NCI-H2227 treated with DMSO at 0.1 percent for 48 hours (cell line): ENCODE results near the gene ACBD5.
"Not testable (repeated sequence)": the region's sequence is repeated elsewhere in the genome, so short reads cannot be mapped to it uniquely, and the experiment has no call there.

ENCODE experiments used
- DNase-seq: peaks from one replicate; lab custom pipeline; 2025; lab: John Stamatoyannopoulos, UW

Gene ACBD5

DNA sequence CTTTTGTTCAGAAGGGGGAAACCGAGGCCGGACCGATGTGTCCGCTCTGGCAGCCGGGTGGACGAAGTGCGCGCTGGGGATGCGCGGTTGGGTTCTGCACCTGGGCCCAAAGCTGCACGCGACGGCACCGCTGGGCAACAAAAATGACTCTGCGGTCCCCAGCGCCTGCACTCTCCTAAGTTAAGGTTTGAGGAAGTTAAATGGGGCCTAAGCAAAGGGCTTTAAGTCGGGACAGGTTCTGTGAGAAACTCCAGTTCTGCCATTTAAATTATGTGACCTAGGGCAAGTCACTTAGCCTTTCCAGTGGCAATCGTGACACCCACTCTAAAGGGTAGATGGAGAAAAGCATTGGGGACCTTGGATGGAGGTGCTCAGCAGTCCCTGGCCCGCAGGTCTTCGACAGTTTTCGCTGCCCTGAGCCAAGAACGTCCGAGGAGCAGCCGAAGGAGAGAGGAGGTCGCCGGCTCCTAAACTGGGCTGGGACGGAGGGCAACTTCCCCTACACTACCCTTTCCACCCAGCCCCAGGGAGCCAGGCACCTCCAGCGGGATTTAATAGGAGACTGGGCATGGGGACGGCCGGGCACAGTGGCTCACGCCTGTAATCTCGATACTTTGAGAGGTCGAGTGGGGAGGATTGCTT lies 534 bp upstream of the ACBD5 start:
- DNase-seq, result no peak

DNA sequence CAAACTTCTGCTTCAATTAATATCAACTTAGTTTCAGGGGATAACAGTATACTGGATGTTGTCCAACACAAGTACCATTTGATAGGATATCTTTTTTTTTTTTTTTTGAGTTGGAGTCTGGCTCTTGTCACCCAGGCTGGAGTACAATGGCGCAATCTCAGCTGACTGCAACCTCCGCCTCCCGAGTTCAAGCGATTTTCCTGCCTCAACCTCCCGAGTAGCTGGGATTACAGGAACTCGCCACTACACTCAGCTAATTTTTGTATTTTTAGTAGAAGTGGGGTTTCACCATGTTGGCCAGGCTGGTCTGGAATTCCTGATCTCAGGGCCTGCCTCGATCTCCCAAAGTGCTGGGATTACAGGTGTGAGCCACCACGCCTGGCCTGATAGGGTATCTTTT lies 3.1 kb downstream of the ACBD5 start:
- not testable (repeated sequence) for DNase-seq

DNA sequence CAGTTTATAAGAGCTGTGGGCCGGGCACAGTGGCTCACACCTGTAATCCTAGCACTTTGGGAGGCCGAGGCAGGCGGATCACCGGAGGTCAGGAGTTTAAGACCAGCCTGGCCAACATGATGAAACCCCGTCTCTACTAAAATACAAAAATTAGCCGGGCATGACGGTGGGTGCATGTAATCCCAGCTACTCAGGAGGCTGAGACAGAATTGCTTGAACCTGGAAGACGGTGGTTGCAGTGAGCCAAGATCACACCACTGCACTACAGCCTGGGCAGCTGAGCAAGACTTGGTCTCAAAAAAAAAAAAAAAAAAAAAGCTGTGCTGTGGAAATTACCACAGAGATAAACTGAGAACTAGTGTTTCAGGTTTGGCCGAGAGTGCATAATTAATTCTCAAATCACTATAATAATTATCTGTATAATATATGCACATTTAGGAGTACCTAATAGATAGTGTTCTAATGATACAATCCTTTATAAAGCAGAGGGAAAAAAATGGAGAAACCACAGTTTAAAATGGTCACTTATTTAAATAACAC lies 3.9 kb downstream of the ACBD5 start:
- DNase-seq, result not testable (repeated sequence)

DNA sequence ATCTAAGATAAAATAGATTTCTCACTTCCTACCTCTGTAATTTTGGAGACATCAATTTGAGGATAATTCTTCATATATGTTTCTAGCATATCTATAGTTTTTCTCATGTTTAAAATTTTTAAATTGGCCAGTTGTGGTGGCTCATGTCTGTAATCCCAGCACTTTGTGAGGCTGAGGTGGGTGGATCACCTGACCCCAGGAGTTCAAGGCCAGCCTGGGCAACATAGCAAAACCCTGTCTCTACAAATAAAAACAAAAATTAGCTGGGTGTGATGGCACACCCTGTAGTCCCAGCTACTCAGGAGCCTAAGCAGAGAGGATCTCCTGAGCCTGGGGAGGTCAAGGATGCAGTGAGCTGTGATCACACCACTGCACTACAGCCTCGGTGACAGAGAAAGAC lies 4.9 kb downstream of the ACBD5 start:
- no peak for DNase-seq

DNA sequence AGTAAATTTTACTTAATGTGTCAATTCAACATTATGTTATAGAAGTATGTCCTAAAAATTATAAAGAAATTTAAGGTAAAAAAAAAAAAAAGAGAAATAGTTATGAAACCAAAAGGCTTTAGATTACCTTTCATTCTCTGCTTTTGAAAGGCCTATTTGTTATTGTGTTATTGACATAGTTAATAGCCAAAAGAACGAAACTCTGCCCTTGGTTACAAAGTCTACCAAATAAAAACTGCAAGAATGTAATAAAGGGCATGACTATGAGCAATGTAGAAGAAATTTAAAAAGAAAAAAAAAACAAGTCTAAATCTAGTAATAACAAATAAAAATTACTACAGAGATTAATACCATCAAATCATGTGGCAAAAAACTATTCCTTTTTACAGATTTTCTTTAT lies 10.6 kb downstream of the ACBD5 start:
- no peak for DNase-seq

DNA sequence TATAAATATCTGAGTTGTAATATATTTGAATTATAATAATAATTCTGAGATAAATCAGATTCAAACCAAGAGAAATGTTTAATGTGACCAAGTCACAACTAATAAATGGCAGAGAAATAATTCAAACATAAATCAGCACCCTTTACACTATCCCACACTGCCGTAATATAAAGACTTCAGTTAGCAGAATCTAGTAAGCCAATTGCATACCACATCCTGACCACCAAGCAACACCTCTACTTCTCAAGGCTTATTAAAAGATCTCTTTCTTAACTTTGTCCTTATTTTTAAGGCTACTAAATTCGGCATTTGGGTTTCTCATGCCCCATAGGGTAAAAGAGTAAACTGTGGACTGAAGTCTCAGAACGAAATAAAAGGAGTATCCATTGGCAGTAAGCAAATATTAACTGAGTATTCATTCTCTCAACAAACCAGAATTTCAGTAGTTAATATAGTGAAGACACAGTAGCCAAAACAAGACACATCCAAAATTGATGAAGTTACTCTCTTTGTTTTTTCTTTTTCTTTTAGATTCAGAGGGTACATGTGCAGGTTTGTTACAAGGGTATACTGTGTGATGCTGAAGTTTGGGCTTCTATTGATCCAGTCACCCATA lies 14.8 kb downstream of the ACBD5 start:
- DNase-seq, result no peak

DNA sequence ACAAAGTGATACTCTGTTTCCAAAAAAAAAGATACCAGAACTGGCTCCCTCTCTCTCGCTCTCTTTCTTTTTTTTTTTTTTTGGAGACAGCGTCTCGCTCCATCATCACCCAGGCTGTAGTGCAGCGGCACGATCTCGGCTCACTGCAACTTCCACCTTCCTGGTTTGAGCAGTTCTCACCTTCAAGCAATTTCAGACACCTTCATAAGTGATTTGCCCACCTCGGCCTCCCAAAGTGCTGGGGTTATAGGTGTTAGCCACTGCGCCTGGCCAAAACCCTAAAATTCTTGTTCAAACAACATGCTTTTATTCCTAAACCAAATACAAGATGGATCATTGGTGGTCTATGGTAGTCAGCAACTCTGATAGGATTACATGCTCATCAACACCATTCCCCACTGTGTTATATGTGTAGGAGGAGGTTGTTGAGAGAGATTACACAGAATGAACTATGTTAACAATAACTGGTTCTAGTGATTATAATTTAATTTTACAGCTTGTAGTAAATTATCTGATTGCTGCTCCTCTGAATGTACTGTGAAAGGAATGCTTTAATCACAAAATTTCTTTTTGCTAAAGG lies 15.5 kb downstream of the ACBD5 start:
- no peak for DNase-seq

DNA sequence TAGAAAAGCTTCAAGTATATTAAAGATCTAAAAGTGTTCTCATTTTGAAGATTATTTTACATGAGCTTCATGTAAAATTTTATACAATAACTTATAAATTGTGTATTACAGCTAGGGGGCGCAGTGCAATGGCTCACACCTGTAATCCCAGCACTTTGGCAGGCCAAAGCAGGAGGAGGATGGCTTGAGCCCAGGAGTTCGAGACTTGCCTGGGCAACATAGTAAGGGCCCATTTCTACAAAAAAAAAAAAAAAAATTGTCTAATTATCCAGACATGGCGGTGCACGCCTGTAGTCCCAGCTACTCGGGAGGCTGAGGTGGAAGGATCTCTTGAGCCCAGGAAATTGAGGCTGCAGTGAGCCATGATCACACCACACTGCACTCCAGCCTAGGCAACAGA lies 16.6 kb downstream of the ACBD5 start:
- peak; percentile 17 for DNase-seq

DNA sequence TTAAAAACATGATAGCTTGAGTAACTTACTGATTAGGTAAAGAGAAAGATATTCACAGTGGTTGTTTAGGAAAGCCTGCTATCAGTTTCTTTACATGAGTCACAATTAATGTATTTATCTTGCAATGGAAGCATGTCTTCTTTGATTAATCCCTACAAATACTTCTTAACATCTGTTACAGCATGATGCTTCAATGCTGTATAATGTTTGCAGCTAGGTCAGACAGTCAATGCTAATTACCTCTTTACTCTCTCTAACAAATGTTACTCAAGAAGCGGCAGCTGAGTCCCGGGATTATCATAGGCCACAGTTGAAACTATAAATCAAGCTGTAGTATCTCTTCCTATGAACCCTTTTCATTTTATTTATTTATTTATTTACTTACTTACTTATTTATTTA lies 33.2 kb downstream of the ACBD5 start:
- DNase-seq, result no peak

DNA sequence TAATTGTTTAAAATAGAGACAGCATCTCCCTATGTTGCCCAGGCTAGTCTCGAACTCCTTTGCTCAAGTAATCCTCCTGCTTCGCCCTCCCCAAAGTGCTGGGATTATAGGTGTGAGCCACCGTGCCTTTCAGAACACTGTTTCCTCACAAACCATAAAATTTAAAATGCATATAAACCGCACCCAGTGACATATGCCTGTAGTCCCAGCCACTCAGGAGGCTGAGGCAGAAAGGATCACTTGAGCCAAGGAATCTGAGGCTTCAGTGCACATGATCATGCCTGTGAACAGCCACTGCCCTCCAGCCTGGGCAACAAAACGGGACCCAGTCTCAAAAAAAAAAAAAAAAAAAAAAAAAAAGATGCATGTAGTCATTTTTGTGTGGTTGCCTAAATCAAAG lies 36.8 kb downstream of the ACBD5 start:
- DNase-seq, result no peak

DNA sequence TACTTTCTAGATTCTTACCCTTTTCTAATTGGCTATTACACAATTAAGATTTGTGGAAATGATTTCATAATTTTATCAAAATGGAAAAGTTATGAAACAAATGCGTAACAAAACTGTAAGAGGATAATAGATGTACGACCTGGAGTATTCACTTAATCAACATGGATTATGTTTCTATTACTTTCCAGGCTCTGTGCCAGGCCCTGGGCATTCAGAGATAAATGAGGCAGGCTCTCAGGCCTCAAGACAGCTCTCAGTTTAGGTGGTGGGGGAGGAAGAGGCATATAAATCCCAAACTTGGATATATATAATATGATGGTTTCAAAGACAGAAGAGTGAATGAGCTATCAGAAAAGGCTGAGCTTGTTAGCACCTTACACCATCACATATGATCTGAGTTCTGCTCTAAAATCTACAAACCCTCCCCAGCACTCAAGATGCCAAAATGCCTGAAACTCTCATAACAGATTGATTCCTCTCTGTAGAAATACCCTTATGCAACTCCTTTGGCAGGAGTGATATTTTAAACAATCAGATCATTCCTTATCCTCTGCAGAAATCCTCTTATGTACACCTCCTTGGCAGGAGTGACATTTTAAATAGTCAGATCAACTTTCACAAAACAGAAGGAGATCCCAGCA lies 42.5 kb downstream of the ACBD5 start:
- no peak for DNase-seq

DNA sequence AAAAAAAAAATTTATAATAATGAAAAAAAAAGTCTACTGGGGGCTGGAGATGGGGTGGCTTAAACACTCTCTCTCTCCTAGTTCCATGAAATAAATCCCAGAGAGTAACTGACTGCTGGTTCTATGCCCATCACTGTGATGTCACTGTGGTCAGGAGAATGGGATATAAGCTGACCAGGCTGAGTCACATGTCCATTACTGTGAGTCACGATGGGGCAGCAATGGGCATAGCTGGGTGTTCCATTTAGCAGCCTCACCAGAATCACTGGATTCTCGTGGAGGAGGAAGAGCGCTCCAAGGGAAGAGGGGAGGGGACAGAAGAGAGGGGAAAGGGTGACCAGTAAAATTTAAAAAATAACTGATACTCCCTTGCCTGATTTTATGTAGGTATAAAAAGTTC lies 48.3 kb downstream of the ACBD5 start:
- DNase-seq, result no peak

DNA sequence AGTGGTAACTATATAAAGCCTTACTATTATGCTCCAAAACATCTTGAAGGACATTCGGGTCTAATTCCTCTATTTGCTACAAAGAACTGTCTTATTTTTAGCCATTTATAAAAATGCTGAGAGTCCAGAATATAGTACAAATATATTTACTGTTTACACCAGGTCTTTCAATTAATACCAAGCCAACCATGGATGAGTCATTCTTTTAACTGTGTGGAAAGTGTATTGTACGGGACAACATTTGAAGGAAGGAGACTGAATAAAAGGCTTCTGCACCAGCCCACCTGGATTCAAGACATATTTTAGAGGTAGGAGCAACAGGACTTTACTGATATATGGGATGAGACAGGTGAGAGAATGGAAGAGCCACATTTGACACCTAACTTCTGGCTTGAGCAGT lies 50.1 kb downstream of the ACBD5 start:
- no peak for DNase-seq

DNA sequence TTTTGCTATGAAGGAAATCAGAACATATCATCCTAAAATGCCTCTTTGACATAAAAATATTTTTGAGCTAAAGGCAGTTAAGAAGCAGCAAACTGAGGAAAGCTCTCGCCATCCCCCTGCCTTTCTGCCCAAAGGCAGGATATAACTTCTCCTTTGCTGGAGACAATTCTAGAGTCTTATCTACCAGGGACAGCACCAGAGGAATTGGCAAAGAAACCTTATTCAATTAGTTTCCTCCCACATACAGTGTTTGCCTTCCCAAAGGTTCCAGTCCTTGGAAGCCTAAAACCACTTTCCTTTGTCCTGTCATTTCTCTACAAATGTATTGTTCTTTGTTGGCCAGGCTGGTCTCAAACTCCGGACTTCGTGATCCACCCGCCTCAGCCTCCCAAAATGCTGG lies 51.7 kb downstream of the ACBD5 start:
- DNase-seq, result no peak

DNA sequence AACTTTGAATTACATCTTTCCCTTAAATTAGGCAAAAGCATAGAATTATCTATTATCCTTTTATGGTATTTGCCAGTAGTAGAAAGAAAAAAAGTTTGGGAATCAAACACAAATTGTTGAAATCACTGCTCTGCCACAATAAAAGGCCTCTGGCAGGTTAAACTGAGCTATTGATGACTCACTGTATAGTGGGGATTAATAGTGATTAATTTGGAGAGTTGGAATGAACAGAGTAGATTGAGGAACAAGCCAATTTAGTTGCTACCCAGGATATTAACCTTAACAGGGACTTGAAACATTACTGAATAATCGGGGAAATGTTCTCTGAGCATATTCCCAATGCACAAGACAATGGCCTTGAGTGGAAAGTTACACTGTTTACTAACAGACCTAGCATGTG lies 52.3 kb downstream of the ACBD5 start:
- no peak for DNase-seq

DNA sequence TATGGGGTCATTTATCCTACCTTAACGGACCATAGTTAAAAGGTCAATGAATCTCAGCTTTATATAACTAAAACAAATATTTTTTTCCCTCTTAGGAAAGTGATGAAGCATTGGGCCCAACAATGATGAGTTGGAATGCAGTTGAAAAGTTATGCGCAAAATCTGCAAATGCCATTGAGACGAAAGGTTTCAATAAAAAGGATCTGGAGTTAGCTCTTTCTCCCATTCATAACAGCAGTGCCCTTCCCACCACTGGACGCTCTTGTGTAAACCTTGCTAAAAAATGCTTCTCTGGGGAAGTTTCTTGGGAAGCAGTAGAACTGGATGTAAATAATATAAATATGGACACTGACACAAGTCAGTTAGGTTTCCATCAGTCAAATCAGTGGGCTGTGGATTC lies 70.7 kb downstream of the ACBD5 start:
- no peak for DNase-seq

DNA sequence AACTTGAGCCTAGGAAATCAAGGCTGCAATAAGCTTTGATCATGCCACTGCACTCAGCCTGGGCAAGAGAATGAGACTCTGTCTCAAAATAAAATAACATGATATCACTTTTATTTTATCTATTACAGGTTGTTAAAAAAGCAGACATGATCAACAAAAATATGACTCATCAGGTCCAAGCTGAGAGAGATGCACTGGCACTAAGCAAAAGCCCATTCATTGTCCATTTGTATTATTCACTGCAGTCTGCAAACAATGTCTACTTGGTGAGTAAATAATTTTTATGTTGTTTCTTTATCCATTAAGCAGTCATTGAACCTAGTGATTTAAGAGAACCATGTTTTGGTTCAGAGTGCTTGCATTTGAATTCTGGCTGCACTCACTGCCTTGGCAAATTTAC lies 82.2 kb downstream of the ACBD5 start:
- DNase-seq, result no peak

DNA sequence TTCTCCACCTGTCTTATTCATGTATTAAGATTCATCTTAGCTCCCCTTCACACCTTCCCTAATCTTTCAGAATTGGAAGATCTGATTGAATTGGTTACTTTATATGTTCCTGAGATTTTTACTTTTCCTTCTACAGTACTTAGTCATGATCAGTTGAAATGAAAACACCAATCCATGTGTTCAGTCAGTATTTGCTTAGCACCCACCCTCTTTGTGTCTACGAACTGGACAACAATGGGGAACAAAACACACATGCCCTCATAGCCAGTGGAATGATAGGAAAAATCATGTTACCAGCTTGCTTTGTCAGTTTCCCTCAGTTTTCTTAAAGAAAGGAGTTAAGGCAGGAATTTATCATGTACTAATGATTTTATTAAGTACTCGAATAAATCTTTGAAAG lies 83.4 kb downstream of the ACBD5 start:
- no peak for DNase-seq

DNA sequence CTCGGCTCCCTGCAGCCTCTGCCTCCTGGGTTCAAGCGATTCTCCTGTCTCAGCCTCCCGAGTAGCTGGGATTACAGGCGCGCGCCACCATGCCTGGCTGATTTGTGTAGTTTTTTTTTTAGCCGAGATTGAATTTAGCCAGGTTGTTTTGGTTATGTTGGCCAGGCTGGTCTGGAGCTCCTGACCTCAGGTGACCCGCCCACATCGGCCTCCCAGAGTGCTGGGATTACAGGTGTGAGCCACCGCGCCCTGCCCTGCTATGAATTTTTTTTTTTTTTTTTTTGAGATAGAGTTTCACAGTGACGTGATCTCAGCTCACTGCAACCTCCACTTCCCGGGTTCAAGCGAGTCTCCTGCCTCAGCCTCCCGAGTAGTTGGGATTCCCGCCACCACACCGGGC lies 84.0 kb downstream of the ACBD5 start:
- DNase-seq, result not testable (repeated sequence)

DNA sequence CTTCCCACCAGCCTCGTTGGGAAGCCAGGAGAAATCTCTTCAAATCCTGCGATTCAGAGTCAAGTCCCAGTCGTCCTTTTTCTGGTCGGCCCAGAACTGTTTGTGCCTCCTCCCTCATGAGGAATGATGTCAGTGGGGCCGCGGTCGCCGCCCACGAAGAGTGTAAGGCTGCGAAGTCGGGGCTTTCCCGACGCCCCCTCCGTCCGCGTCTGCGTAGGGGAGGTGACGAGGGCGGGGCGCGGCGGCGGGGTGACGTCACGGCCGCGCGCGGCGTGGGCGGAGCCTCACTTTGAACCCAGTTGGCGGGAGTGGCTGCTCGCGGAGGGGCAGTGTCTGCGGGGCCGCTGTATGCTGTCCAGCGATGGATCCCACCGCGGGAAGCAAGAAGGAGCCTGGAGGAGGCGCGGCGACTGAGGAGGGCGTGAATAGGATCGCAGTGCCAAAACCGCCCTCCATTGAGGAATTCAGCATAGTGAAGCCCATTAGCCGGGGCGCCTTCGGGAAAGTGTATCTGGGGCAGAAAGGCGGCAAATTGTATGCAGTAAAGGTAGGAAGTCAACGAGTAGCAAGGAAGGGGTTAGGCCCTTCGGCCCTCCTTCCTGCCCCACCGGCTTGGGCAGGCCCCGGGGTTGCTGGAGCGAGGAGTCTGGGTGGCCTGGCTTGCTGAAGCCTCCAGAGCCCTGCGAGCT lies 85.4 kb downstream of the ACBD5 start, which contains the start of gene MASTL:
Gene MASTL (plus strand): TSS at position 287 of the 689 bp plus-strand sequence. CDS start 75 bp downstream, at position 362.
- peak; percentile 76 for DNase-seq

DNA sequence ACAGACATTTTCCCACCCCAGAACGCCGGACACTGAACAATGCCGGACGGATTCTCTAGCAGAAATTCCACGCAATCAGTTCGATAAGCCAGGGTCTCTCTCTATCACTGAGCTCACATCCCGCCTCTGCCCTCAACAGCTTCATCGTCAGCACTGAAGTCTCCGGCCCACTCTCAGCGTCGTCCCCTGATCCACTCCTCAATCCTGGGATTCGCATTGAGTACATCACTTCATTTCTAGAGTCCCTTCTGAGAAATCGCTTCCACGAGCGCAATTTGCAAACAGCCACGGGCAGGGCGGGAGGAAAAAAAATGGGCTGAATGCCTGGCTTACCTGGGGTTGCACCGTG lies 86.8 kb downstream of the ACBD5 start:
- DNase-seq, result no peak

DNA sequence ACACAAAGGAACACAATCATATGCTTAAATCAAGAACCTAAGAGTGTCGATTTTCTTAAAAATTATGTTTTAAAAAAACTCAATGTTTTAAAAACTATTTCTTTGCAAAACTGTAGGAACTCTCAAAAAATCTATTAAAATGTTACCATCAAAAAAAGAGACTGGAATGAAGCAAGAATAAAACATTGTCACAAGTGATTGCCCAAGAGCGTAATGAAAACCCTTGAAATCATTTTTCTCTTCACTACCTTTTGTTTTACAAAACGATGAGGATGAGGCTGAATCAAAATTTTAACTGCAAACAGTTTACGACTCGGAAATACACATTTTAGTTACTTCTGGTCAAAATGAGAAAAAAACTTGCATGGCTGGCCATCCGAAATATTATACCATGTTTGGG lies 87.3 kb downstream of the ACBD5 start:
- no peak for DNase-seq

DNA sequence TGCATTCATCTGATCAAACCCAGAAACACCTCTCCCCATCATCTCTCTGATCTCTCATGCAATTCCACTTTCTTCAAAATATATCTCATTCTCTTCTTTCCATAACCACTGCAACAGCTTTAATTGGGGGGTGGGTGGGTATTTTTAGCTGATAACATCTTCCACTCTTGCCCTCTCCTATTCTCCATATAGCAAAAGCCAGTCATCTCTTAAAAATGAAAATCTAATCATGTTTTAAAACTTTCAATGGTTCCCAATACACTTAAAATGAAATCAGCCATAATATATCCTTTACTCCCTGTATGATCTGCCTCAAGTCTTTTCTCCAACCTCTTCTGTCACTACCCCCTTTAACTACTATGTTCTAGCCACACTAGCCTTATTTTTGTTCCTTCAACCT lies 87.9 kb downstream of the ACBD5 start:
- no peak for DNase-seq
